Mucosa of descending colon (tissue), 3 donors: Measurements from ENCODE around the gene GRIK3. TPM values are rescaled to one million over a fixed set of nuclear protein-coding genes. Genes with fewer than 3 reads are reported as not detected.

Source experiments
- ATAC-seq: fragments of 200-7000 bp; cut with Tn5 transposase; one replicate; pipeline ENCODE4 v1.9.1; 2020; ENCODE audit warnings: mild to moderate bottlenecking, moderate library complexity
- DNase-seq, 3 donors: peaks; one replicate each; pipeline ENCODE4 v3.0.0-alpha.2; 2020
- H3K36me3 ChIP-seq: fragments of 200-600 bp; one replicate; pipeline ENCODE4 v1.8.0; 2021; ENCODE audit warnings: low read depth, mild to moderate bottlenecking
- H3K4me1 ChIP-seq: fragments of 200-600 bp; one replicate; pipeline ENCODE4 v1.8.0; 2021; ENCODE audit warnings: low read depth, mild to moderate bottlenecking
- H3K4me3 ChIP-seq: fragments of 200-600 bp; one replicate; pipeline ENCODE4 v1.8.0; 2021; ENCODE audit warnings: mild to moderate bottlenecking
- H3K9me3 ChIP-seq: fragments of 200-600 bp; one replicate; pipeline ENCODE4 v1.8.0; 2021; ENCODE audit warnings: mild to moderate bottlenecking
- CTCF ChIP-seq: fragments of 200-600 bp; IDR thresholded peaks from one replicate; pipeline ENCODE4 v1.8.0; 2022; ENCODE audit warnings: antibody characterized with exemption, mild to moderate bottlenecking
- intact Hi-C, 2 donors: fragments of 100-400 bp; cut with DNase I in 1 of 2; cut with micrococcal nuclease in 1 of 2; formaldehyde crosslinking; loops; one replicate each; pipeline versions ENCODE4 v1.11.0 to v1.11.1; 2022; cut with DNase I, micrococcal nuclease
- total RNA-seq, 3 donors: library from RNA; stranded (reverse); fragmentation: NEBNext Ultra II Directional in 2 of 3; extraction: Animal tissue kit (Norgen Biotek cat#: 25700) in 2 of 3; gene quantifications; one replicate each; pipeline versions ENCODE4 v1.2.1 to v1.2.4, GENCODE V29; 2021 to 2023
- donor health status: DM: no; HTN: no; CAD: no; lungs with moderate emphysema.
- donor health status: DM: no; HTN: no; CAD: no.
- donor health status: DM: no; HTN: yes; CAD: no.

Gene GRIK3
- total RNA-seq, 3 donors from 2014 or later: 0.41 to 13.6 (median 1.5) TPM

GRCh38 chr1:36842448-36842847 lies 191.9 kb downstream of the GRIK3 start:
- DNase-seq: no peak
- no peak for ATAC-seq
- intact Hi-C loops: no loop called here
- Histone ChIP-seq H3K4me3 (no peak overlapping the region), H3K4me1 (no peaks in the 10 kb centered on the region), H3K36me3 (no peaks in the 10 kb centered on the region), H3K9me3 (no peaks in the 10 kb centered on the region)
- no peak for TF ChIP-seq CTCF

DNA sequence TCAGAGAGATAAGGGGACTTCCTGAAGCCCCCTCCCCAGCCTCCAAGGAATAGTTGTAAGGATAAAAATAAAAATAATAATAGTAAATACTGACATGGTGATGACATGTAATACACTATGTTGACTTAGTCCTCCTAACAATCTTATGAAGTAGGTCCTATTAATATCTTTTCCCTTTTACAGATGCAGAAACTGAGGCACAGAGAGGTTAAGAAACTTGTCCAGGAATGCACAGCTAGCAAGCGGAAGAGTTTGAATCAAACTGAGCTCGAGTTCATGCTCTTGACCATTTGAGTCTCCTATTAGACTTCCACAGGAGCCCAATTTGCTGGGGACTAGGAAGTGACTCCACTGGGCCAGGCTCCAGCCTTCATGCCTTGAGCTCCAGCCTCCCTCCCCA lies 194.8 kb downstream of the GRIK3 start:
- no peaks in the 10 kb centered on the region for H3K4me1 ChIP-seq
- ATAC-seq (no peak), DNase-seq (no peak)
- TF ChIP-seq CTCF: no peak
- H3K9me3 ChIP-seq: no peaks in the 10 kb centered on the region
- H3K36me3 ChIP-seq: no peaks in the 10 kb centered on the region
- intact Hi-C loops: no loop called here
- no peak overlapping the region for H3K4me3 ChIP-seq

GRCh38 chr1:36838888-36839287 lies 195.4 kb downstream of the GRIK3 start:
- H3K9me3 ChIP-seq: no peaks in the 10 kb centered on the region
- no peaks in the 10 kb centered on the region for H3K36me3 ChIP-seq
- intact Hi-C loops: no loop called here
- TF ChIP-seq CTCF: no peak
- ATAC-seq: no peak
- DNase-seq: no peak
- no peak overlapping the region for H3K4me3 ChIP-seq
- H3K4me1 ChIP-seq: no peaks in the 10 kb centered on the region

GRCh38 chr1:36836916-36837315 lies 197.4 kb downstream of the GRIK3 start:
- intact Hi-C loops: no loop called here
- H3K4me3 ChIP-seq: no peak overlapping the region
- no peaks in the 10 kb centered on the region for H3K9me3 ChIP-seq
- no peak for TF ChIP-seq CTCF
- no peaks in the 10 kb centered on the region for H3K36me3 ChIP-seq
- no peaks in the 10 kb centered on the region for H3K4me1 ChIP-seq
- DNase-seq (no peak), ATAC-seq (no peak)

DNA sequence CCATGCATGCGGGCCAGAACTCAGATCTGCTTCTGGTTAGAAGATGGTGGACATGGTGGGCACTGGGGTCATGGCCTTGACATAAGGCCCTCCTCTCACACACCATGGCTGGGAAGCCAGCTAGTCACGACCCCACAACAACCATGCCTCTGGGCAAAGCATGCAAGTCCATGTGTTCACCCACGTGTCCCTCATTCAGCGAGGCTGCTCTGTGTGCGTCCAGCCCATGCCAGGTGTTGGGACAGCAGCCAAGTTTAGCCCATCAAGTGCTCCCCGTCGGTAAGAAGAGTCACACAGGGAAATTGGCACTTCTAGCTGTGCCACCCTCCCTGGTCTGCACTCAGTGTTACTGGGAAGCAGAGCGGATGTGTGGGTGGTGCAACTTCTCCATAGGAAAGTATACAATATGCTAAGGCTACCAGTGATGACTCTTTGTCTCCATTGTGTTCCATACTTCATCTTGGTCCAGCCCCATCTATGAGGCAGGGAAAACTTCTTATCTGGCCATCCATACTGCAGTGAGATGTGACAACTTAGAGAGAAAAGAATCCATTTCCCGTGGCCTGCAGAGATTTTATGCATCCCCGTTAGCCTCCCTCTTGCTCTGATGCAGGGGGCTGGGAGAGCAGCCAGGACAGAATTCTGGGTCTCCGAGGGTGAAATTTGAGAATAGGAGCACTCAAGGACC lies 198.0 kb downstream of the GRIK3 start:
- Histone ChIP-seq H3K9me3 (no peaks in the 10 kb centered on the region), H3K4me1 (no peaks in the 10 kb centered on the region), H3K4me3 (no peak overlapping the region), H3K36me3 (no peaks in the 10 kb centered on the region)
- no peak for TF ChIP-seq CTCF
- ATAC-seq (no peak), DNase-seq (no peak)
- intact Hi-C loops: no loop called here

- DNase-seq (no peak), ATAC-seq (no peak)
- no peaks in the 10 kb centered on the region for H3K4me1 ChIP-seq
- no peak for TF ChIP-seq CTCF
- no peaks in the 10 kb centered on the region for H3K9me3 ChIP-seq
- no peaks in the 10 kb centered on the region for H3K36me3 ChIP-seq
- H3K4me3 ChIP-seq: no peak overlapping the region
- intact Hi-C loops: no loop called here
Measured at GRCh38 chr1:36835696-36836095, 198.6 kb downstream of the GRIK3 start.
